NAMALWA (cell line): ENCODE data around the gene MID1.

Experiments
- DNase-seq: peaks from one replicate; pipeline ENCODE4 v3.0.0-alpha.2; 2015; ENCODE audit warnings: low spot score

Gene MID1, protein sequence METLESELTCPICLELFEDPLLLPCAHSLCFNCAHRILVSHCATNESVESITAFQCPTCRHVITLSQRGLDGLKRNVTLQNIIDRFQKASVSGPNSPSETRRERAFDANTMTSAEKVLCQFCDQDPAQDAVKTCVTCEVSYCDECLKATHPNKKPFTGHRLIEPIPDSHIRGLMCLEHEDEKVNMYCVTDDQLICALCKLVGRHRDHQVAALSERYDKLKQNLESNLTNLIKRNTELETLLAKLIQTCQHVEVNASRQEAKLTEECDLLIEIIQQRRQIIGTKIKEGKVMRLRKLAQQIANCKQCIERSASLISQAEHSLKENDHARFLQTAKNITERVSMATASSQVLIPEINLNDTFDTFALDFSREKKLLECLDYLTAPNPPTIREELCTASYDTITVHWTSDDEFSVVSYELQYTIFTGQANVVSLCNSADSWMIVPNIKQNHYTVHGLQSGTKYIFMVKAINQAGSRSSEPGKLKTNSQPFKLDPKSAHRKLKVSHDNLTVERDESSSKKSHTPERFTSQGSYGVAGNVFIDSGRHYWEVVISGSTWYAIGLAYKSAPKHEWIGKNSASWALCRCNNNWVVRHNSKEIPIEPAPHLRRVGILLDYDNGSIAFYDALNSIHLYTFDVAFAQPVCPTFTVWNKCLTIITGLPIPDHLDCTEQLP

DNA sequence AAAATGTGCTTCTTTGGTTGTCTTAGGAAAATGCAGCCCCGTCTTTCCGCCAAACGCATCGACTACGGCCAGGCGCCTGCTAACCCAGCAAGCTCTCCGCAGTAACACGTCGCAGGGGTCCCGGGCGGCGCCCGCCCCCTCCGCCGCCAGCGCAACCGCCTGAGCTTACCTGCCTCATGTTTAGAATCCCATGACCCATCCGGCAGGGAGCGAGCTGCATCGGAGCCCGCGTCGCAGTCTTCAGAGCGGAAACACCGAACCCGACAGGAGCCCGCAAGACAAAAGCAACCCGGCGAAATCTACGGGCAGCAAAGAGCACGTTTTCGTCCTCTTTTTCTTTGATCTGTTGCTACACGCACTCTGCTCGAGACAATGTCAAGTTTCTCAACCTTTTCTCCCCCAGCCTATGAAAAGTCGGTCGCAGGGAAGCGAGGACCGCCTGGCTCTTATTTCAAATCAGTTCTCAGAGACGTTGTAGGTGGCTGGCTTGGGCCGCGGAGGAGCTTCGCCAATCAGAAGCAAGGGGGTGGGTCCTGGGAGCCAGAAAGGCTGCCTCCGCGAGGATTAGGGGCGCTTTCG is at the start of gene MID1:
Gene MID1 (minus strand): TSS at position 465 of the 579 bp plus-strand sequence. CDS start 53,038 bp downstream, outside the sequence.
- DNase-seq = no peak

DNA sequence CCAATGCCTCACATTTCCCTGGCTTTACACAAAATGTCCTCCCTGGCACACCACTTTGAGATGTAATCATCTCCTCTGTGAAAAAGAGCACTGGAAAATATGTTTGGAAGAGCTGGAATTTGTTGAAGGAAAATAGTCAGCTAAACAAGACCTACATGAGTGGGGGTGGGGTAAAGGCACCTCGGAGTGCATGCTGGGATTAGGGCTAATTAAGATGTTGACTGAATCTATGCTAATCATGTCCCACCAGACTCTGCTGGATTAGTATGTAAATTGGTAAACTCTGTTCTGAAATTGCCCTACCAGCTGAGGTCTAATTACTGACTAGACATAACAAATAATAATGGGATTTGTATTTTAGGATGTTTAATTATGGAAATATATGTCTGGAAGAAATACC is 46.8 kb upstream of the MID1 start:
- DNase-seq = no peak

DNA sequence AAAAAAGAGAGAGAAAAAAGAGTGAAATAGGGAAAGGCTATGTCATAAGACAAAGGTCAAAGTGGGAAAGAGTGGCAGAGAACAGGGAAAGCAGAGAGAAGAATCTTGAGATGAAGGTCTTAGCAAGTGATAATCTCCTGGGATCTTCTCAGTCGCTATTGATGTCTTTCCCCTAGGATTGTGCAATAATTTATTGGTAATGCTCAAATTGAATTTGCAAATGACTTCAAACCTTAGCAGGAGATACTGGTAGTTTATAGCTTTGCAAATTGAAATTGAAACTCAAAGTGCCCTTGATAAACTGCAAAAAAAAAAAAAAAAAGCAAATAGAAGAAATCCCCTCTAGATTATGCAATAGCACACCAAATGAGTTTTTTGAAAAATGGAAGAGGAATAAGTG is 45.7 kb upstream of the MID1 start:
- no peak for DNase-seq

DNA sequence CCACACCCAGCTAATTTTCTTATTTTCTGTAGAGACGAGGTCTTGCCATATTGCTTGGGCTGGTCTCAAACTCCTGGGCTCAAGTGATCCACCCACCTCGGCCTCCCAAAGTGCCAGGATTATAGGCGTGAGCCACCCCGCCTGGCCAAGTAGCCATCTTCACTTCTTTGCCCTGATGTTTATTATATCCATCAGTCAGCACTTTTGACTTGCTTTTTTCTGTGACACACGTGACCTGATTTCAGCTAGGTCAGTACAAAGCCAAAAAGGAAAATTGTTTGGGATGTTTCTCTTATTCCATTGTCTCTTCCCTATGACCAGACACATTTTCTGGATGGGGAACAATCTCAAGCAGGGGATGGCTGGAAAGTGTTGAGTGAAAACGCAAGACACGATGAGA is 45.3 kb upstream of the MID1 start:
- no peak for DNase-seq

DNA sequence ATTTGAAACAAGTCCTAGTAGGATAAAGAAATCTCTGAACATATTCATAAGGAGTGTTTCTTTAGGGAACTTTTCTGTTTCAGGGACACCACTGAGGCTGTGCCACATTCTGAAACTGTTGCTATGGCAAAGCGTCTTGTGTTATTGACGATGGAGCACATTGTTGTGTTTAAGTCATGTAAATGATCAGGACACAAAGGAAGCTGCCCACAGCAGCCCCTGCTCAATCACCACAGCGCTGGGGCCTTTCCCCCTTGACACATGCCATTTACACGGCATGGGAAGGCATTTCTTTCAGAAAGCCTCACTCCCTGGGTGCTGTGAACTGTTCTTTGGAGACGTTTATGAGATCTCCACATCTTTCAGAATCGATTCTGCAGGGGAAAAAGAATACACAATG is 39.8 kb upstream of the MID1 start:
- no peak for DNase-seq

DNA sequence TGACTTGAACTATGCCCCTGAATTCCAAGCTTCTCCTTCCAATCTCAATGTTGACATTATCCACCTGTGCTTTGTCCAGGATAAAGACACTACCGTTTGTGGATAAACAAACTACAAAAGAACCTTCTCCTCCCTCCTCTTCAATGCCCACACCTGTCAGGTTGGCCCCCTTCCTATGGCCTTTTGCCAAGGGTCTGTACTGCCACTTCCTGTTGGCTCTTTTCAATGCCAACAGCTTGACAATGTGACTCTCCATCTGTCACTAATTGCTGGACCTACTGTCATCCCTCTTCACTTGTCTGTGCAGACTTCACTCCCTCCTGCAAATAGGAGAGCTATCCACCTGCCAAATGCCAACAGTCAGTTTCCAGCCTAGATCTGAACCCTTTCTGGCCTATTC is 35.8 kb upstream of the MID1 start:
- no peak for DNase-seq

DNA sequence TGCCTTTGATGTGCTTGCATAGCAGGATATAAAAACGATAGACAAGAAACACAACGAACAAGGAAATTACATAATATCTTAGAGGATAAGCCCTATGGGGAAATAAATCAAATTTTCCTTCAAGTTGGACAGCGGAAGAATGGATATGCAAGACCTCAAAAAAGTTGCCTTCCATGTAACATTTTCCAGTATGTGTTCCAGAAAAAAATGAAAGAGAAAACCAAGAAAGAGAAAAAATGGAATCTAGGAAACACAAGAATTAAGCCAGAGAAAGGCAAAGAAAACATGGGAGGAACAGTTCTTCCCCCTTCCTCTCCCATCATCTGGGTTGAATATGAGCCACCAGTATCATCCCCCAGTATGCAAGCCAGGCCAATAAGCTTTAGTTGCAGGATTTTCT is 34.6 kb upstream of the MID1 start:
- DNase-seq = no peak

DNA sequence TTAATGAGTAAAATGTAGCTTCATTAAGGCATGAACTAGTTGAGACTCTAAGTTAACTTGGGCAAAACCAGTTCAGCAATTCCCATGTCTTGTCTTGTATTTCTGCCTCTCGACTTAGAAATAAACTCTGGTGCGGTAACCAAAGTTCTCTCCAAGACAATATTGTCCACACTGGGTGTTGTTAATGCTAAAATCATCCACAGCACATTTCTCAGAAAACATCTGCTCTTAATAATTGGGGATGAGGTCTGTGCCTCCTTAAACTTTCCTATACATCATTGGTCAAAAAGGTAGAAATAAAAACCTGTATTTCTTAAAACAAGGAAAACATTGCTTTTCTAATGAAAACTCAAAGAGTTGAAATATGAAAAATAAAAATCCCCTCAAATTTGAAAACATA is 32.9 kb upstream of the MID1 start:
- DNase-seq = no peak

DNA sequence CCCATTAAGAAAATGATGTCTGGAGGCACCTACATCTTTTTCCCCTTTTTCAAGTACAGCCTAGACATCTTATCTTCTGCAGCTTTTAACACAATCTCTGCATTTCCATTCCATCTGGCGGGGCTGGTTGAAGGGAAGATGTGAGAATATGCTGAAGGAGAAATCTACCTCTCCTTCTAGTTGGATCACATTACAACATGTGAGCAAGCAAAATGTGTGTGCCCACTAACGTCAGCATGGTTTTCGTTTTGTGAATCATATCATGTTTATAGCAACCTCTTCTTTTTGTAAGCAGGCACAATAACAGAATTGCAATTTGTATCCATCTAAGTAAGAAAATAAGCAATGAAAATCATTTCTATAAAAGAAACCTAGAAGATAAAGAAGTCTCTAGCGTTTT is 28.9 kb upstream of the MID1 start:
- DNase-seq = no peak

DNA sequence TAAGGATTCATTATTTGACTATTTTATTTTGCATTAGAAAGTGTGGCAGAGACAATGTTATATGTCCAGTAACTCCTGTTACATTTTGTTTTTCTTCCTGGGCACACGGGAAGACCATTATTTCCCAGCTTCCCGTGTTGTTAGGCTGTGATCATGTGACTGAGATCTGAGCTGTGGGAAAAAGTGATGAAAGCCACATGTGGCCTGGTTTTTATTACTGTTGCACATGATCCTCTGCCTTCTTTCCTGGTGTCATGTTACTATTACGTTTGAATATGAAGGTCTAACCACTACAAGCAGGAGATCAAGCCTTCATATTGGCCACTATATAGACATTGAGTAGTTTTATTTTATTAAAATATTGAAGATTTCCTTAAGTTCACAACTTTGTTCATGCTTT is 28.2 kb upstream of the MID1 start:
- DNase-seq = no peak

DNA sequence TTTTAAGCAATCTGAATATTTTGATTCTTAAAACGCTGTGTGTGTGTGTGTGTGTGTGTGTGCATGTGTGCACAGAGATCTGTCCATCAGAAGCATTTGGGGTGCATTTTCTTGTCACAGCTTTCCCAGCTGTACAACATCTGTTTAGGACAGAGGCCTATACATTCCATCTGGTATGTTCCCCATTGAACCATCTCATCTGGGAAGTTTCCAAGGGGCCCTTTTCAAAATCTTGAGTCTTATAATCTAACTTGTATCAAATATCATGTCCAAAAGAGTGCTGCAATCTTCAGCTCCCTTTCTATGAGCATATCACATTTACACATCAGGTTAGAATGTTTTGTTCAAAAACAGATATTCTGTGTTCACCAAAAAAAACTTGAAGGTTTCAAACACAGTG is 16.5 kb upstream of the MID1 start:
- DNase-seq = no peak

DNA sequence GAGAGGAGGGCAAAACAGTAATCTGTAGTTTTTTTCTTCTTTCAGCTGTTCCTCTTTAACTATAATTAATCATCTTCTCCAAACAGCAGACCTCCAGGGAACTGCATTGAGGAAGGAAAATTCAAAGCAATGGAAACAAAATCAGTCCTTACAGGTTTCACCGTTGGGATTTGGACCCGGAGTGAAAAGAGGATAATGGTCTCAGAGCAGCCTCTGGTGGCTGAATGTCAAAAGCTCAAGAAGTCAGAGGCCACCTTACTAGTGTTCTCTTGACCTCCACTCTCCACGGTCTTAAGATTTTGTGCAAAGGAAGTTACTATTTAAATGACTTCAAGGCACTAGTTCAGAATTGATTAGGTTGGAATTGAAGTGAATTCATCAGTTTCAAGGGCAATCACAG is 16.0 kb upstream of the MID1 start:
- peak; percentile 1 for DNase-seq

DNA sequence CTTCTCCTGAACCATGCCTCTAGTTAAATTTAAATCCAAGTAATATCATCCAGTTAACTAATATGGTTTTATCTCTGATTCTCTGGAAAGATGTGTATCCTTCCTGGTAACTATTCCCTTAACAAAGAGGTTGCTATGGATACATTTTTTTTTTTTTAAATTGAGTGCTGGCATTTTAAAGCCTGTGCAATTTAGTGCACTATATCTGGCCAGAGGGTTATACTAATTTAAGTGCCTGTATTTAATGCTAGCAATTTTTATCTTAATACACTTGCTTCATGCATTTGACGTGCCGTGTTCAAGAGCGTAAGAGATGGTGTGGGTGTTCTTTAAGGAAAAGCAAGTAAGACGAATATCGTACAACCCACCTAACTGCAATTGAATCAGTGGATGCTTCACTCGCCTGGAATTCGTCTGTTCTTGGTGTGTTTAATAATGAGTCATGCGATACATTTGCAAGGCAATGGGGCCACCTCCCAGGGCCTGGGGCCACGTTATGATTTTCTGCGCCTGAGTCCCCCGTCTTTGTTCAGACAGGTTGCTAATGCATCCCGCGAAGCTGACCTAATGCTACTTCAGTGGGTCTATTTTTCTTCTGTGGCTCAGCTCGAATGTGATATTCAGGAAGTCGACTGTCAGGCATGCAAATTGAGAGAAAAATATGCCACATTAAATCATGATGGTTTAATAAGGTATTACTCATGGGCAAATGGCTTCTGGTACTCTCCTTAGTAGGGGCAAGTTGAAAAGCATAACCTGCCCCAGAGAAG is 14.2 kb upstream of the MID1 start:
- no peak for DNase-seq

DNA sequence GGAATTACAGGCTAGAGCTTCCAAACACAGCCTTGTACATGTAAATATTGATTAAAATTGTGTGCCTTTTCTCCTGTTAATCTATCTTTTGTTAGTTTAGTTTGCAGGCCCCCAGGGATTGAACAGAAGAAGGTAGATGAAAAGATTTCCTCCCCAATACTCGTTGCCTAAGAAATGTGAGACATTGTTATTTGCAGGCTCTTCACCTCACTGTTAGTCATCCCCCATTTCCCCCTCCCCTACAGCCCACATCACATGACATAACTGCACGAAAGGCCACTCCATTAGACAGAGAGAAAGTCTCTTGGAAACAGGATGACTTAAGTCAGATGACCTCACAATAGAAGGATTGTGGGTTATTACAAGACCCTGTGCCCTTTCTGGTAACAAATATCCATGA is 13.3 kb upstream of the MID1 start:
- no peak for DNase-seq

DNA sequence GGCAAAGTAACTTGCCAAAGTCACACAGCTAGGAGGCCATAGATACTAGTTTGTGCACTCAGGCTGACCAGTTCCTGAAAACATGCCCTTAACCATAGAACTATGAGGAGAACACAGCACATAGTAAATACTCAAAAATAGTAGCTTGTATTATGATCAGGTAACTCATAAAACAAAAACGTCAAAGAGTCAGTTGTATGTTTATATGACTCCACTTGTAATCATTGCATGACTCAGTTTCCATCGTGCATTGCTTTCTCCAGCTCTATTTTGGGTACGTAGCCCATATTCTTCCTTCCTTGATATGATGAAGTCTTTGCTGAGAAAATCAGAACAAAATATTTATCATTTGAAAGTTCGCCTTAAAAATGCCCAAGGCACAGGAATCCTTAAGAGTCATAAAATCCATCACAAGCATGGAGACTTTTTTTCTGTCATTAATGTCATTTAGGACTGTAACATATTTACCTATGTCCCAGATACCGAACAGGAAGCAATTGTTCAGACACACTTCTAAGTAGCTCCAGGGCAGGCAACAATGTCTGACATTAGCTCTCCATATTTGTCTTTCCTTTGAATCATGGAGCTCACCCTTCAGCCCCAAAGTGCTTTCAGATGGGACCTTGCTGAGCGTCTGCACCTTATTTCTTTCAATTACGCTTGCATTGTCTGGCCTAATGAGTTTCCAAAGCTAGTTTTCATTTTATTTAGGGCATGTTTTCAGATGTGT is 11.2 kb upstream of the MID1 start:
- DNase-seq = no peak

DNA sequence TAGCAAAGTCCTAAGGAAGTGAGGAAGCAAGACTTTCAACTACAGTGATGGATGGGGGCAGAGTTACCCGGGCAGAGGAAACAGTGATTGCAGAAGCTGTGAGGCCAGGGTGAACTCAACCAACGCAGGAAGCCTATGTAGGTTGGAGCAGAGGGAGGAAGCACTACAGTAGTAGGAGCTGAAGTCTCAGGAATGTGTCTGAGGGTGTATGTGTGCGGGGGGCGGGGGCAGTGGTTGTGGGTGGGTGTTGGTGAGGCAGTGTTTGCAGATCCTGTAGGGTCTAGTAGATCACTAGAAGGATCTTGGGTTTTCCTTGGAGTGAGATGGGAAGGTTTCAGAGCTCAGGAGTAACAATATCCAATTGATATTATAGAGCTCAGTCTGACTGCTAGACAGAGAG is 9.9 kb upstream of the MID1 start:
- DNase-seq = no peak

DNA sequence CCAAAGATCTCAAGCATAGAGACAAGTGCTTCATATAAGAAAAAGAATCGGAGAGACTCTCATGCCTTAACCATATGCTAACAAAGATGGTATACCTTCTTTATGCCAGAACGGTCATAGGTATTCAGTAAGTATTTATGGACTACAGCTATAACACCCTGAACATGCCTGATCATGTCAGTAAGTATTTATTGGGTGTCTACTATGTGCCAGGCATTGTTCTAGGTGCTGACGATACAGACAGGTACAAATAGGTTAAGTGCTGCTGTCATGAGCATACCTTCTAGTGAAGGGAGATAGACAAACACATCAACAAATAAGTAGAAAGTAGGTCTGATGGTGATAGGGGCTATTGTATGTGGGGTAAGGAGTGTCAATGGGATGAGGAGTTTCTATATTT is 9.5 kb upstream of the MID1 start:
- no peak for DNase-seq

DNA sequence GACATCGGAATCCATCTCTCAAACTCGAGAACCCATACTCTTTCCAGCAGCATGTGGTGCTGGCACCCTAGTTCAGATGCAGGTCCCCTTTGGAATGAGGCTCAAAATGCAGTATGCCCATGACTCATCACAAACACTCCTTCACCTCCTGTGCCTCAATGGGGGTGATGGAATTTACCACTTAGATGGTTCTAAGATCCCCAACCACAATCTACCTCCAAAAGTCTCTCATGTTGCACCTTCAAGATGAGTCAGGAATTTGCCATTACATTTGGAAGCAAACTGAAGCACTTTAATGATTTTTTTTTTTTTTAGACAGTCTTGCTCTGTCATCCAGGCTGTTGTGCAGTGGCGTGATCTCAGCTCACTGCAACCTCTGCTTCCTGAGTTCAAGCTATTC is 8.5 kb upstream of the MID1 start:
- no peak for DNase-seq

DNA sequence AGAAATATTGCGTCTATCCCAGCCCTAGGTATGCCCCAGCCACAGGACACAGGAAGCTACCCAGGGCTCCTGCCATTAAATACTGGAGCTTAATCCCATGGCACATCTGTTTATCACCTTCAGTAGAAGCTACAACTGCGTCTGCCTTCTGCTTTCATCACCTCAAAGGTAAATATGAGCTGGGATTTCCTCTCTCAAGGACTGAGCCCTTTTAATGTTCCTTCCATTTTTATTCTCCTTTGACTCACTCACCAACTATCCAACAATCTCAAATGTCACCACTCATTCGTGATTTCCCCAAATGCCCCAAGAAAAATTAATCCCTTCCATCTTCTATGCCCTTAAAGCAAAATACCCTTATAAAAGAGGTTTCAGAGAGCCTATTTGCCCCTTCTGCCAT is 1.8 kb upstream of the MID1 start:
- DNase-seq = no peak

DNA sequence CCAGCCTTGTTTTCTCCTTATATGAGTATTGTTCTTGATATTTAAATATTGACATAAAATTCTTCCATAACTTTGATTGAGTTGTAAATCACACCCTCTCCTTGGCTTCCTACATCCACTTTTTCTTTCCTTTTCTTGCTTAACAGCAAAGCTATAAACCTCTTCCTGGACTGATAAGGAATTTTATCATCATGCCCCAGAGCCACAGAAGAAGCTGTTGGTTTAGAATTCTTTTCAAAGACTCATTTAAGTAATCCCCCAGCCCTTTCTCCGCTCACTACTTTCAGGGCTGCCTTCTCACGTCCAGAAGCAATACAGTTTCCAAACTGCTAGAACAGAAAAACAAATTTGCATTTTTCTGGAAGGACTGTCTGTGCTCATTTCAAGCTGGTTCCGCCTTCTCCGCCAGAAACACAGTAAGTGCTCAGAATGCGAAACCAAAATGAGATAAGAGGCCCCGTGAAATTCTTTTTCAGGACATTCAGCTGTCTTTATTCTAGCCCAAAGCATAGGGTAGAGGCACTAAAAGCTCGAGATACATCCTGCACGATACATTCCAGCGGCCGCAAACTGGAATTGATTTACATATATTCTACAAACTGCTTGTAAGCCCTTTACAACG is 849 bp downstream of the MID1 start:
- DNase-seq = no peak

DNA sequence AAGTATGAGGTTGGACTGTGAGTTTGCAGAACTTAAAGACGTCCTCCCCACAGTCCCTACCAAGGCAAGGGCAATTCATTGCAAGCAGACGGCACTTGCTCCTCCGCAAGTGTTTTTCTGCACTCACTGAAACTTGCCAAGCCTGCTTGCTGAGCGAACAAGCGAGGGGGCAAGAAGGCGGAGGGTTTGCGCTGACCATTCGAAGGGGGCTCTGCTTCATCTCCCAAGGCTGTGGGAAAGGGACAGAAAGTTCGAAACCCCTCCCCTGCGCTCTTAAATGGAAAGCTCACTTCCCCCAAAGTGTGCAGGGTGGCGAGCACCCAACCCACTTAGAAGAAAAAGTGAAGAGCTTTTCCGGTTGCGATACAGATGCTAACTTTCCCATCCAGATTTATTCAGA is 1.4 kb downstream of the MID1 start:
- DNase-seq = no peak

DNA sequence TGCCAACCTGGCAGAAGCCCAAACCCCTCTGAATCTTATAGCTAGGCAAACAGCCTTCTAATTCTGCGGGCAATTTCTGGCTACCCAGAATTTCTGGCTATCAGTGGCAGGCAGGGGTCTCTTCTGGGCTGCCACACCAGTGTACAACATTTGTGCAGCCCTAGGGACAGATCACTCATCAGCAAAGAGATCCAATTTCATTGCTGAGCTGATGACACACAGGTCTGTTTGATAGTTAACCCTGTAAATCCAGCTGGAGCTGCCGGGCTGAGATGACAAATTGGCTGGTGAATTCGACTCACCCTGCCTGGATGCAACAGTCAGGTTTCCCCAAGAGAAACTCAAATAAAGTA is 2.4 kb downstream of the MID1 start:
- DNase-seq = no peak
